ENCODE data around the gene ARSB. TPM values are rescaled to one million over a fixed set of nuclear protein-coding genes. Genes with fewer than 3 reads are reported as not detected.

The ARSB gene
- total and polyA plus RNA-seq, 2 donors (not counting 1 experiment from before 2014, with no cell fraction given) = 4.6 to 9.8 TPM

DNA sequence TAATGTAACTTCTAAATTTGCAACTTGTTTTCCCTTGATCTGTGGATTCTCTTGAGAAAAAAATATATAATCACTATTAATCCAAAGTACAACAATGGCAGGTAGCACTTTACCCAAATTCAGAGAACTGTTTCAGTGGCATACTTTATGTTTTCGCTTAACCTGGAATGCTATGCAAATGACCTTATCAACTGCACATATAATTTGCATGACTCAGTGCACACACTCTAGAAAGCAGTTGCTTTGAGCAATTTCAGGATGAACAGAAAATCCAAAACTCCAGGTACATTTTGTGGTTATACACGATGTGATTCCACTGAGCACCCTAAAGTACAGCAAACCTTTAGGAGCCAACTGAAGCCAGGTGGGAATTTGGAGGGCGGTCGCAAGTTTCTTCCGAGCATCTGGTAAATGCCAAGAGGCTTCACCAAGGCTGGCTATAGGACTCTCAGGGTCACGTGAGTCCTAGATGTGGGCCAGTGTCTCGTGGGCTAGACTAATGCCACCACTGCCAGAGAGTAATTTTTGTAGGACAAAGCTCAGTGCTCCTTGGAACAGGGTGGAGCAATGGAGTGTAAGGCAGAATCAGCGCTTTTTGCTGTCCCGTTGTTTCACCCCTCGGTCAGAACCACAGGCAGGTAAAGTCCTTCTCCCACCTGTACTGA is 47.1 kb upstream of the ARSB start:
- Mint-ChIP-seq H3K4me3 (no peak overlapping the region), H3K27me3 (peaks cover 11% of the 10 kb centered on the region), H3K27ac (no peak overlapping the region), H3K9me3 (ENCODE audit: insufficient read depth) (no peaks in the 10 kb centered on the region), H3K4me1 (no peaks in the 10 kb centered on the region)
- intact Hi-C loops (cut with micrococcal nuclease) = no loop called here
- no peaks in the 10 kb centered on the region for H3K79me2 ChIP-seq (ENCODE audit: control insufficient read depth, insufficient read depth, low read length)
- no peaks in the 10 kb centered on the region for H3K36me3 ChIP-seq (replicated peaks in 1 of 2; ENCODE audit: control extremely low read depth in 1 of 2, control insufficient read depth in 1 of 2, extremely low read depth in 1 of 2, insufficient read depth in 2 of 2, low read length in 1 of 2)
- peaks cover 0 to 4% (median 0%) of the 10 kb centered on the region in 4 experiments for H3K27me3 ChIP-seq (replicated peaks in 1 of 4; ENCODE audit: control extremely low read depth in 1 of 4, control insufficient read depth in 3 of 4, insufficient read depth in 4 of 4, low read length in 3 of 4)
- peaks cover 0 to 5% (median 3%) of the 10 kb centered on the region in 3 donors for H3K9me3 ChIP-seq (ENCODE audit: control extremely low read depth in 1 of 3, control insufficient read depth in 2 of 3, insufficient read depth in 1 of 3, low read length in 2 of 3)
- no peak overlapping the region for H3K9ac ChIP-seq (ENCODE audit: low read length)
- no peaks in the 10 kb centered on the region for H3K4me1 ChIP-seq (ENCODE audit: control insufficient read depth in 2 of 2, insufficient read depth in 2 of 2, low read length in 2 of 2)
- 94% methylated on average over 9 of the region's 10 CpGs for WGBS (ENCODE audit: insufficient coverage)
- no peak overlapping the region for H3K4me3 ChIP-seq (ENCODE audit: control extremely low read depth in 1 of 5, extremely low read depth in 1 of 5, insufficient read depth in 1 of 5, low read depth in 2 of 5, low read length in 4 of 5)
- ChIA-PET CTCF (no interaction called here), POLR2A (no interaction called here)
- no peaks in the 10 kb centered on the region for H4K20me1 ChIP-seq (ENCODE audit: control insufficient read depth, insufficient read depth, low read length, poor library complexity, severe bottlenecking)
- H3K27ac ChIP-seq (ENCODE audit: low read length in 2 of 2) = no peak overlapping the region
- DNase-seq (no peak), ATAC-seq (ENCODE audit: low read depth) (no peak)
- TF ChIP-seq, protein P1, sequence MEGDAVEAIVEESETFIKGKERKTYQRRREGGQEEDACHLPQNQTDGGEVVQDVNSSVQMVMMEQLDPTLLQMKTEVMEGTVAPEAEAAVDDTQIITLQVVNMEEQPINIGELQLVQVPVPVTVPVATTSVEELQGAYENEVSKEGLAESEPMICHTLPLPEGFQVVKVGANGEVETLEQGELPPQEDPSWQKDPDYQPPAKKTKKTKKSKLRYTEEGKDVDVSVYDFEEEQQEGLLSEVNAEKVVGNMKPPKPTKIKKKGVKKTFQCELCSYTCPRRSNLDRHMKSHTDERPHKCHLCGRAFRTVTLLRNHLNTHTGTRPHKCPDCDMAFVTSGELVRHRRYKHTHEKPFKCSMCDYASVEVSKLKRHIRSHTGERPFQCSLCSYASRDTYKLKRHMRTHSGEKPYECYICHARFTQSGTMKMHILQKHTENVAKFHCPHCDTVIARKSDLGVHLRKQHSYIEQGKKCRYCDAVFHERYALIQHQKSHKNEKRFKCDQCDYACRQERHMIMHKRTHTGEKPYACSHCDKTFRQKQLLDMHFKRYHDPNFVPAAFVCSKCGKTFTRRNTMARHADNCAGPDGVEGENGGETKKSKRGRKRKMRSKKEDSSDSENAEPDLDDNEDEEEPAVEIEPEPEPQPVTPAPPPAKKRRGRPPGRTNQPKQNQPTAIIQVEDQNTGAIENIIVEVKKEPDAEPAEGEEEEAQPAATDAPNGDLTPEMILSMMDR (IDR thresholded peaks at IDR 0.05) = no peak
- no peak for TF ChIP-seq EZH2 (IDR thresholded peaks at IDR 0.05; ENCODE audit: borderline replicate concordance, insufficient read depth, low read depth, low read length, poor library complexity, severe bottlenecking)
- no peak overlapping the region for H3K4me2 ChIP-seq (replicated peaks; ENCODE audit: low read depth, low read length, poor library complexity, severe bottlenecking)
- no peak overlapping the region for H2AFZ ChIP-seq (ENCODE audit: insufficient read depth, low read depth, low read length, poor library complexity, severe bottlenecking)

DNA sequence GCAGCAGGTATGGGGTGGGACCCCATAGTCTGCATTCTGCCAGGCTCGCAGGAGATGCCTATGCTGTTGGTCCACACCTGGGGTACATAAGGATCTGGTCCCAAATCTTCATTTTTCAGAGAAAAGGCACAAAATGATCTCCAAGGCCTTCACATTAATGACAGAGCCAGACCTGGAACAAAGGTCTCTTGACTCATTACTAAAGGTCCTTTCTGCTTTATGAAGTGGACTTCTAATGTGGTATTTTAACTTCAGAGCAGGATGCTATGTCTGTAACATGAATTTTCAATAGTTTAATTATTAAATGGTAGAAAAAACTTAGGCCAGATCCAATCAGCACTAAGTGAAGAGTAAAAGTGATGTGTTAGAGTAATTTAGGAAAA is 46.4 kb upstream of the ARSB start:
- DNase-seq = no peak
- Histone ChIP-seq H3K27me3 (replicated peaks in 1 of 4; ENCODE audit: control extremely low read depth in 1 of 4, control insufficient read depth in 3 of 4, insufficient read depth in 4 of 4, low read length in 3 of 4) (peaks cover 0 to 8% (median 0%) of the 10 kb centered on the region in 4 experiments), H3K36me3 (replicated peaks in 1 of 2; ENCODE audit: control extremely low read depth in 1 of 2, control insufficient read depth in 1 of 2, extremely low read depth in 1 of 2, insufficient read depth in 2 of 2, low read length in 1 of 2) (no peaks in the 10 kb centered on the region), H3K9me3 (ENCODE audit: control extremely low read depth in 1 of 3, control insufficient read depth in 2 of 3, insufficient read depth in 1 of 3, low read length in 2 of 3) (no peaks in the 10 kb centered on the region), H4K20me1 (ENCODE audit: control insufficient read depth, insufficient read depth, low read length, poor library complexity, severe bottlenecking) (no peaks in the 10 kb centered on the region), H3K79me2 (ENCODE audit: control insufficient read depth, insufficient read depth, low read length) (no peaks in the 10 kb centered on the region), H2AFZ (ENCODE audit: insufficient read depth, low read depth, low read length, poor library complexity, severe bottlenecking) (no peak overlapping the region), H3K4me1 (ENCODE audit: control insufficient read depth in 2 of 2, insufficient read depth in 2 of 2, low read length in 2 of 2) (no peaks in the 10 kb centered on the region), H3K9ac (ENCODE audit: low read length) (no peak overlapping the region), H3K27ac (ENCODE audit: low read length in 2 of 2) (no peak overlapping the region), H3K4me3 (ENCODE audit: control extremely low read depth in 1 of 5, extremely low read depth in 1 of 5, insufficient read depth in 1 of 5, low read depth in 2 of 5, low read length in 4 of 5) (no peak overlapping the region), H3K4me2 (replicated peaks; ENCODE audit: low read depth, low read length, poor library complexity, severe bottlenecking) (no peak overlapping the region)
- no peaks in the 10 kb centered on the region for H3K4me1 Mint-ChIP-seq
- POLR2A ChIA-PET = no interaction called here
- CTCF ChIA-PET = no interaction called here
- H3K27me3 Mint-ChIP-seq = peaks cover 15% of the 10 kb centered on the region
- H3K27ac Mint-ChIP-seq = no peak overlapping the region
- 100% methylated on average over 1 of the region's 1 CpG for WGBS (ENCODE audit: insufficient coverage)
- intact Hi-C loops (cut with micrococcal nuclease) = no loop called here
- no peak for ATAC-seq (ENCODE audit: low read depth)
- TF ChIP-seq, protein P1 (IDR thresholded peaks at IDR 0.05) = no peak
- no peak for TF ChIP-seq EZH2 (IDR thresholded peaks at IDR 0.05; ENCODE audit: borderline replicate concordance, insufficient read depth, low read depth, low read length, poor library complexity, severe bottlenecking)
- no peak overlapping the region for H3K4me3 Mint-ChIP-seq
- H3K9me3 Mint-ChIP-seq (ENCODE audit: insufficient read depth) = no peaks in the 10 kb centered on the region
